ENCODE measurements around the gene MRPS7. TPM values are rescaled to one million over a fixed set of nuclear protein-coding genes. Genes with fewer than 3 reads are reported as not detected.
A peak's percentile ranks its signal among the peaks of the same experiment; 100 is the strongest.

The MRPS7 gene
- total and polyA plus RNA-seq, 9 of the 15 experiments (the other 6 are each of a cell fraction or from before 2014, with no cell fraction given) = 107 to 244 (median 132) TPM

DNA sequence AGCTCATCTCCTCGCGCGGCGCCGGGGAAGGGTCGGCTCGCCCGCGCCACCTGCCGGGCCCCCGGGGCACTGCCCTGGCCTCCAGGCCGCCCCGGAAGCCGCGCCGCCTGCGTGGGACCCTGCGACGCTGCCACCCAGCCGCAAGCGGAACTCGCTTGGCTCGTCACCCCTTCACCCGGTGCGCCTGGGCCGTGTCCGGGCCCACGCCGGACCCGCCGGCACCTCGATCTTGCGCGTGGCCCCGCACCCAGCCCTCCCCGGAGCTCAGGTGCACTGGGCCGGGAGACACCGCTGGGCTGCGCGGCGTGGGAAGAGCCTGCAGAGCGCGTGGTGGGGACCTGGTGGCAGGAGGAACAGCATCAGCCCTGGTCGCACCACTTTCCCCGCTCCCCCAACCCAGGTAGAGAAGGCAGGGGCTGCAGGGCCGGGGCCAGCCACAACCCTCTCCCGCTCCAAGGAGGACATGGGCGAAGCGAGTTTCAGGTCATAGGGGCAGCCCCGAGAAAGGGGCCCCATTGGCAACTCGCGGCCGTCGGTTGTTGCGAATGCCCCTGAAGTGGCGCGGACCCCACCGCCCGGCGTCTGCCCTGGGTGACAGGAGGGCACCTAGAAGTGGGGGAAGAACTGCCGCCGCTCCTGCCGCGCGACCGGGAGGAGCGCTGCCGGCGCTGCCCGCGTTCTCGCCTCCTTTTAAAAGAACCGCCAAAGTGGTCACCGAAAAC is 9.7 kb downstream of the MRPS7 start:
- peak overlapping the region; percentile 93 for H3K27ac ChIP-seq (ENCODE audit: extremely low read depth, low read depth, low read length)
- ChIA-PET CTCF (ENCODE audit: low intra/inter-chr PET ratio) (interaction anchor here (0.5 to 2.5 kb wide), 7 partner anchors 31 to 1058 kb away, joined by 3 to 13 read pairs (median 3); no protein-coding TSS in a partner anchor), POLR2A (interaction anchor here (0.6 to 6.8 kb wide), 19 partner anchors 9 to 361 kb away, joined by 3 to 43 read pairs (median 6); partner anchors contain the start of genes GGA3, GRB2, MRPS7 and NUP85)
- intact Hi-C loops (cut with micrococcal nuclease) = loop anchor here (2.0 kb wide), 1 partner anchor 17 kb away; the partner anchor contains the start of gene SLC25A19
- DNase-seq (ENCODE audit: extremely low read depth in 1 of 4, low spot score in 3 of 4) (peak; percentile 89 to 96 (median 92)), ATAC-seq (peak; percentile 71), FAIRE-seq (no peak)
- H3K27me3 ChIP-seq (ENCODE audit: control insufficient read depth in 2 of 2, insufficient read depth in 2 of 2, low read length in 2 of 2) = no peaks in the 10 kb centered on the region
- H3K9me3 ChIP-seq (replicated peaks; ENCODE audit: control insufficient read depth, insufficient read depth, low read depth, low read length) = no peaks in the 10 kb centered on the region
- H3K4me2 ChIP-seq (ENCODE audit: insufficient read depth, low read length) = peak overlapping the region; percentile 89
- peak overlapping the region; percentile 97 for H3K4me3 ChIP-seq
- H4K20me1 ChIP-seq (replicated peaks; ENCODE audit: control insufficient read depth, insufficient read depth, low read length) = no peaks in the 10 kb centered on the region
- H3K9ac ChIP-seq (ENCODE audit: insufficient read depth in 1 of 2, low read depth in 2 of 2, low read length in 2 of 2) = peak overlapping the region; percentile 95
- 3% methylated on average over 28 of the region's 74 CpGs for WGBS (ENCODE audit: insufficient coverage, low coverage, missing lambda C conversion rate)
- H2AFZ ChIP-seq (ENCODE audit: low read depth, low read length) = peak overlapping the region; percentile 90
- H3K9me1 ChIP-seq (ENCODE audit: control insufficient read depth, insufficient read depth, low read length) = no peaks in the 10 kb centered on the region
- in situ Hi-C loops (cut with MboI) = no loop called here
- BruUV-seq (replicated peaks) = TSS peak; percentile 56
- H3K79me2 ChIP-seq (ENCODE audit: control insufficient read depth, insufficient read depth, low read length) = peaks cover 35% of the 10 kb centered on the region
- peaks cover 44% of the 10 kb centered on the region; the same call in 2 of the 3 replicates for H3K36me3 ChIP-seq (ENCODE audit: control insufficient read depth, insufficient read depth, low read length)
- H3K4me1 ChIP-seq (replicated peaks in 1 of 2; ENCODE audit: control insufficient read depth in 2 of 2, insufficient read depth in 2 of 2, low read length in 2 of 2) = peaks cover 30 to 59% of the 10 kb centered on the region in 2 experiments; a peak in 4 of 5 replicates
- peak; percentile 78 for TF ChIP-seq MGA (IDR thresholded peaks at IDR 0.05)
- no peak for TF ChIP-seq FOXJ3 (CRISPR knock-in tag; IDR thresholded peaks at IDR 0.05)
- no peak for TF ChIP-seq PRPF4 (IDR thresholded peaks at IDR 0.05; ENCODE audit: insufficient read depth, low read depth, low read length, poor library complexity, severe bottlenecking)
- TF ChIP-seq ZFP30 (CRISPR knock-in tag; IDR thresholded peaks at IDR 0.05; ENCODE audit: borderline replicate concordance) = no peak
- TF ChIP-seq CREBBP (IDR thresholded peaks at IDR 0.05; ENCODE audit: low read depth, low read length) = no peak
- TF ChIP-seq ELF4 (CRISPR knock-in tag; IDR thresholded peaks at IDR 0.05) = peak; percentile 60; the same call in 1 of the 2 replicates
- TF ChIP-seq, protein P1, sequence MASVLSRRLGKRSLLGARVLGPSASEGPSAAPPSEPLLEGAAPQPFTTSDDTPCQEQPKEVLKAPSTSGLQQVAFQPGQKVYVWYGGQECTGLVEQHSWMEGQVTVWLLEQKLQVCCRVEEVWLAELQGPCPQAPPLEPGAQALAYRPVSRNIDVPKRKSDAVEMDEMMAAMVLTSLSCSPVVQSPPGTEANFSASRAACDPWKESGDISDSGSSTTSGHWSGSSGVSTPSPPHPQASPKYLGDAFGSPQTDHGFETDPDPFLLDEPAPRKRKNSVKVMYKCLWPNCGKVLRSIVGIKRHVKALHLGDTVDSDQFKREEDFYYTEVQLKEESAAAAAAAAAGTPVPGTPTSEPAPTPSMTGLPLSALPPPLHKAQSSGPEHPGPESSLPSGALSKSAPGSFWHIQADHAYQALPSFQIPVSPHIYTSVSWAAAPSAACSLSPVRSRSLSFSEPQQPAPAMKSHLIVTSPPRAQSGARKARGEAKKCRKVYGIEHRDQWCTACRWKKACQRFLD (CRISPR knock-in tag; IDR thresholded peaks at IDR 0.05) = no peak; the same call in 1 of the 2 replicates
- no peak for TF ChIP-seq CSDE1 (IDR thresholded peaks at IDR 0.05)

All from K562 (cell line).